ENCODE results near the gene TMEM31. TPM values are rescaled to one million over a fixed set of nuclear protein-coding genes. Genes with fewer than 3 reads are reported as not detected.

Gene TMEM31
- total RNA-seq, 2 donors from 2014 or later, result 7.6 TPM; not detected in 1

DNA sequence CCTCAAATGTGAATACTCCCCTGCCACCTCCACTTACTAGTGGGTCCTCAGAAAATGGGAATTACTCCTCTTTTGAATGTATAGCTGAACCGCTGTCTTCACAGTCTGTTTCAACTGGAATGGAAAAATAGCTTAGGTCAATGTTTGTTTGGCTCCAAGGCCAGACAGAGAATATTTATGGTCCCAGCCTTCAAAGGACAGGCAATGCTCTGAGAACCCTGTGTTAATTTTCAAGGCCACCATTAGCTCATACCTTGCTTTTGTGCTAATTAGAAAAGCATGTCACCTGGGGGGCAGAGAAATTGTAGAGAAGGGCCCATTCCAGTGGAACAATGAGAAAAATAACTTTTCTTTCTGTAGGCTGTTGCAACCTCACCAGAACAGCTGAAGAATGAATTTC, 19.6 kb upstream of the TMEM31 start:
- Histone ChIP-seq H3K27me3 (replicated peaks; ENCODE audit: insufficient read depth) (no peaks in the 10 kb centered on the region), H3K4me3 (no peak overlapping the region), H3K9me3 (no peaks in the 10 kb centered on the region), H3K27ac (no peak overlapping the region), H3K36me3 (no peaks in the 10 kb centered on the region), H3K4me1 (replicated peaks) (no peaks in the 10 kb centered on the region)
- 80% methylated on average over 1 of the region's 1 CpG for WGBS
- intact Hi-C loops (cut with DNase I), result loop anchor here (10.0 kb wide), 2 partner anchors 84 to 444 kb away; partner anchors contain the start of gene PLP1
- no peak for DNase-seq (ENCODE audit: low spot score)
- TF ChIP-seq CTCF (IDR thresholded peaks at IDR 0.05), result no peak
- peak; percentile 34 for TF ChIP-seq POLR2AphosphoS5 (IDR thresholded peaks at IDR 0.05)

GRCh38 chrX:103697687-103698086, 13.0 kb upstream of the TMEM31 start:
- no peak overlapping the region for H3K4me3 ChIP-seq
- intact Hi-C loops (cut with DNase I), result loop anchor here (10.0 kb wide), 2 partner anchors 77 to 437 kb away; partner anchors contain the start of gene PLP1
- no peak for DNase-seq (ENCODE audit: low spot score)
- no peaks in the 10 kb centered on the region for H3K36me3 ChIP-seq
- TF ChIP-seq CTCF (IDR thresholded peaks at IDR 0.05), result no peak
- no peak for TF ChIP-seq POLR2A (IDR thresholded peaks at IDR 0.05)
- no peak for TF ChIP-seq POLR2AphosphoS5 (IDR thresholded peaks at IDR 0.05)
- H3K27ac ChIP-seq, result no peak overlapping the region
- H3K27me3 ChIP-seq (replicated peaks; ENCODE audit: insufficient read depth), result no peaks in the 10 kb centered on the region
- no peaks in the 10 kb centered on the region for H3K9me3 ChIP-seq
- no peaks in the 10 kb centered on the region for H3K4me1 ChIP-seq (replicated peaks)

- DNase-seq (ENCODE audit: low spot score), result no peak
- Histone ChIP-seq H3K27me3 (replicated peaks; ENCODE audit: insufficient read depth) (no peaks in the 10 kb centered on the region), H3K36me3 (no peaks in the 10 kb centered on the region), H3K27ac (peak overlapping the region; percentile 47 to 63), H3K4me3 (no peak overlapping the region), H3K4me1 (replicated peaks) (no peaks in the 10 kb centered on the region), H3K9me3 (no peaks in the 10 kb centered on the region)
- no peak for TF ChIP-seq POLR2A (IDR thresholded peaks at IDR 0.05)
- no peak for TF ChIP-seq CTCF (IDR thresholded peaks at IDR 0.05)
- TF ChIP-seq POLR2AphosphoS5 (IDR thresholded peaks at IDR 0.05), result peak; percentile 43
- WGBS, result 46% methylated on average over 5 of the region's 5 CpGs
- intact Hi-C loops (cut with DNase I), result loop anchor here (10.0 kb wide), 2 partner anchors 76 to 436 kb away; partner anchors contain the start of gene PLP1
Observed at GRCh38 chrX:103699243-103699642, 11.5 kb upstream of the TMEM31 start.

GRCh38 chrX:103704863-103705262, 5.8 kb upstream of the TMEM31 start:
- no peaks in the 10 kb centered on the region for H3K4me1 ChIP-seq (replicated peaks)
- intact Hi-C loops (cut with DNase I), result no loop called here
- no peaks in the 10 kb centered on the region for H3K9me3 ChIP-seq
- 90% methylated on average over 3 of the region's 3 CpGs for WGBS
- H3K4me3 ChIP-seq, result no peak overlapping the region
- no peak for TF ChIP-seq CTCF (IDR thresholded peaks at IDR 0.05)
- TF ChIP-seq POLR2A (IDR thresholded peaks at IDR 0.05), result no peak
- no peak for TF ChIP-seq POLR2AphosphoS5 (IDR thresholded peaks at IDR 0.05)
- no peak for DNase-seq (ENCODE audit: low spot score)
- H3K27me3 ChIP-seq (replicated peaks; ENCODE audit: insufficient read depth), result no peaks in the 10 kb centered on the region
- no peak overlapping the region for H3K27ac ChIP-seq
- H3K36me3 ChIP-seq, result no peaks in the 10 kb centered on the region

DNA sequence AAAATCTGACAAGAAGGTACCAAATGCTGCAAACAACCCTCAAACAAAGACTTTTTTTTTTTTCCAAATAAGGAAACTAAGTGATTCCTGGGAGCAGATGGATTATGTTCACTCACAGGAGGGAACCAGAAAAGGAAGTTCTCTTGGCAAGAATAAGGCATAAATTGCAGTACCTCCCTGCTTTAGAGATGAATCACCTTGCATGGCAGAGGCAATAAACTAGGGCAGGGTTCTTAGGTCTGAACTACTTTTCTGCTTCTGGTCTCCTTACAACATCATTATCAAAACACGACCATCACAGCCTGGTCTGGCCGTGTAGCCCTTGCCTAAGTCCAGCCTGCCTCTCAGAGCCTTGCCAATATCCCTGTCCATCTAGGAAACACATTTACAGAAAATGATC, 6.3 kb downstream of the TMEM31 start:
- Histone ChIP-seq H3K4me3 (no peak overlapping the region), H3K36me3 (no peaks in the 10 kb centered on the region), H3K9me3 (no peaks in the 10 kb centered on the region), H3K27ac (no peak overlapping the region), H3K4me1 (replicated peaks) (no peaks in the 10 kb centered on the region), H3K27me3 (replicated peaks; ENCODE audit: insufficient read depth) (no peaks in the 10 kb centered on the region)
- 40% methylated on average over 1 of the region's 2 CpGs for WGBS
- no peak for DNase-seq (ENCODE audit: low spot score)
- intact Hi-C loops (cut with DNase I), result no loop called here
- TF ChIP-seq POLR2A (IDR thresholded peaks at IDR 0.05) (no peak), POLR2AphosphoS5 (IDR thresholded peaks at IDR 0.05) (peak; percentile 4)

Data from prostate gland (tissue), 2 donors.